Measurements from ENCODE around the gene EFCAB10. TPM values are rescaled to one million over a fixed set of nuclear protein-coding genes. Genes with fewer than 3 reads are reported as not detected.
"Not testable (repeated sequence)": the region's sequence is repeated elsewhere in the genome, so short reads cannot be mapped to it uniquely, and the experiment has no call there.

The EFCAB10 gene
- total RNA-seq, 6 experiments from 2014 or later, result not detected

DNA sequence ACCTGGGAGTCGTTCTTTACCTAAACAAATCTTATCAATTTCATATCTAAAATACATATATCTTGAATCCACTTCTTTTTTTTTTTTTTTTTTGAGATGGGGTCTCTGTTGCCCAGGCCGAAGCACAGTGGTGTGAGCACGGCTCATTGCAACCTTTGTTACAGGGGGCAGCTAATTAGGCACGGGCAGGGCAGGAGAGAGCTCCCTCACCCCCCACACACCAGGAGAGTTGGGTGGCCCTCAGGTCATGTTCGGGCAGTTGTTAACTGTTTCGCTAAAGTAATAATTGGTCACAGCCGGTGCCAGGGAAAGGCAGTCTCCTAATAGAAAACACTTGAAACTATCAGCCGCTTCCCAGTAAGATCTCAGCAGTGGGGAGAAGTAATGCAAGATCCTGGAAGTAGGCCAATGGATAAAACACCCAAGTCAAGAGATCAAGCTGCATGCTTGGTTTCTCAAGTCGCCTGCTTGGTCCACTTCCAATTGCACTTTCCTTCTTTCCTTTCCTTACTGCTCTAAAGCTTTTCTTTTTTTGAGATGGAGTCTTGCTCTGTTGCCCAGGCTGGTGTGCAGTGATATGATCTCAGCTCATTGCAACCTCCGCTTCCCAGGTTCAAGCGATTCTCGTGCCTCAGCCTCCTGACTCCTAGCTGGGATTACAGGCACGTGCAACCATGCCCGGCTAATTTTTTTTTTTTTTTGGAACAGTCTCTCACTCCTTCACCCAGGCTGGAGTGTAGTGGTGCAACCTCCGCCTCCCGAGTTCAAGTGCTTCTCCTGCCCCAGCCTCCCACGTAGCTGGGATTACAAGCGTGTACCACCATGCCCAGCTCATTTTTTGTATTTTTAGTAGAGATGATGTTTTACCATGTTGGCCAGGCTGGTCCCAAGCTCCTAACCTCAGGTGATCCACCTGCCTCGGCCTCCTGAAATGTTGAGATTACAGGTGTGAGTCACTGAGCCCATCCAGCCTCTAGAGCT is 21.3 kb upstream of the EFCAB10 start:
- DNase-seq, result no peak
- Mint-ChIP-seq H3K9me3 (no peaks in the 10 kb centered on the region), H3K4me1 (ENCODE audit: low read depth) (peaks cover 5% of the 10 kb centered on the region; the same call in 1 of the 2 replicates), H3K27ac (no peak overlapping the region), H3K36me3 (ENCODE audit: low read depth) (no peaks in the 10 kb centered on the region), H3K27me3 (ENCODE audit: insufficient read depth) (peaks cover 17% of the 10 kb centered on the region), H3K4me3 (no peak overlapping the region)
- no peak for TF ChIP-seq CTCF (IDR thresholded peaks at IDR 0.05)

- no peak for DNase-seq
- Mint-ChIP-seq H3K36me3 (ENCODE audit: low read depth) (no peaks in the 10 kb centered on the region), H3K9me3 (no peaks in the 10 kb centered on the region), H3K4me1 (ENCODE audit: low read depth) (peaks cover 5% of the 10 kb centered on the region; the same call in 1 of the 2 replicates), H3K27ac (no peak overlapping the region), H3K27me3 (ENCODE audit: insufficient read depth) (peaks cover 20% of the 10 kb centered on the region), H3K4me3 (no peak overlapping the region)
- TF ChIP-seq CTCF (IDR thresholded peaks at IDR 0.05), result no peak
Observed at GRCh38 chr7:105600720-105601550, 19.6 kb upstream of the EFCAB10 start.

- H3K36me3 Mint-ChIP-seq (ENCODE audit: low read depth), result no peaks in the 10 kb centered on the region
- no peaks in the 10 kb centered on the region for H3K9me3 Mint-ChIP-seq
- H3K27ac Mint-ChIP-seq, result no peak overlapping the region
- DNase-seq, result no peak
- no peak for TF ChIP-seq CTCF (IDR thresholded peaks at IDR 0.05)
- no peak overlapping the region for H3K4me3 Mint-ChIP-seq
- H3K4me1 Mint-ChIP-seq (ENCODE audit: low read depth), result peaks cover 5% of the 10 kb centered on the region; the same call in 1 of the 2 replicates
- H3K27me3 Mint-ChIP-seq (ENCODE audit: insufficient read depth), result peaks cover 20% of the 10 kb centered on the region
Observed at GRCh38 chr7:105599551-105599950, 18.3 kb upstream of the EFCAB10 start.

GRCh38 chr7:105599080-105599479 is 17.8 kb upstream of the EFCAB10 start:
- not testable (repeated sequence) for H3K27ac Mint-ChIP-seq; H3K4me3 Mint-ChIP-seq; H3K9me3 Mint-ChIP-seq; H3K36me3 Mint-ChIP-seq (ENCODE audit: low read depth); H3K4me1 Mint-ChIP-seq (ENCODE audit: low read depth); DNase-seq
- H3K27me3 Mint-ChIP-seq (ENCODE audit: insufficient read depth), result peaks cover 20% of the 10 kb centered on the region

DNA sequence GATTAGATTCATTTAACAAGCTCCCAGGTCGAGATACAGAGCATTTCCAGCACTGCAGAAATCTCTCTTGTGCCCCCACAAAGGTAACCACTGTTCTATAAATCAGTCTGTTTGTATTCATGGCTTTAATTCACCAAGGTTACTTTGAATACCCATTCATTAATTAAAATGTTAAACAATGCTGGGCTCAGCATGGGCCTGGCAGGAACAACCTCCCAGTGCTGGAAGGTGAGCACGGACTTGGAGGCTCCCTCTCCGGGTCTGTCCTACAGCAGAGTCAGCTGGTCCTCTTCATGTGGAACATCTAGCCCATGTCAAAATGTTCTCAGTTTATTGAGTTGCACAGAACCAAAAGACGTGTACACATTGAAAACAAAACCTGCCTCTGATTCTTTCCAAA is 15.6 kb upstream of the EFCAB10 start:
- no peaks in the 10 kb centered on the region for H3K36me3 Mint-ChIP-seq (ENCODE audit: low read depth)
- no peaks in the 10 kb centered on the region for H3K9me3 Mint-ChIP-seq
- TF ChIP-seq CTCF (IDR thresholded peaks at IDR 0.05), result no peak
- no peak overlapping the region for H3K27ac Mint-ChIP-seq
- no peak overlapping the region for H3K4me3 Mint-ChIP-seq
- no peak for DNase-seq
- H3K27me3 Mint-ChIP-seq (ENCODE audit: insufficient read depth), result peaks cover 16% of the 10 kb centered on the region
- peaks cover 5% of the 10 kb centered on the region; the same call in 1 of the 2 replicates for H3K4me1 Mint-ChIP-seq (ENCODE audit: low read depth)
